ENCODE measurements around the gene SLCO4C1.

Gene SLCO4C1

GRCh38 chr5:102262688-102263087 lies 33.4 kb downstream of the SLCO4C1 start:
- DNase-seq: no peak

- DNase-seq: no peak
These were observed 46.7 kb downstream of the SLCO4C1 start for GRCh38 chr5:102249381-102249780.

DNA sequence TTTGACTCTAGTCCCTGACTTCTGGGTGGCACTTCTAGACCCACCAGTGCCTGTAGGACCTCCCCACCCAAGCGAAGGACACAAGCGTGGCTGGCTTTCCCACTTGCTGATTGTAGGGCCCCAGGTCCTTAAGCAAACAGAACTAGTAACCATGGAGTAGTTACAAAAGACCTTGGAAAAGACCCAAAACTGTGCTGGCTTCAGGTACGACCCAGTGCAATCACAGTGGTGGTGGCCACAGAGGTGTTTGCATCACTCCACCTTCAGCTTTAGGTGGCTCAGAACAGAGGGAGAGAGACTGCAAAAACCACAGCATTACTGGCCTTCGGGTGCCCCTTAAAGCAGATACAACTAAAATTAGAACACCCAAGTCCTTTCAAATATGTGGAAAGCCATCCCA lies 52.9 kb downstream of the SLCO4C1 start:
- DNase-seq: no peak

DNA sequence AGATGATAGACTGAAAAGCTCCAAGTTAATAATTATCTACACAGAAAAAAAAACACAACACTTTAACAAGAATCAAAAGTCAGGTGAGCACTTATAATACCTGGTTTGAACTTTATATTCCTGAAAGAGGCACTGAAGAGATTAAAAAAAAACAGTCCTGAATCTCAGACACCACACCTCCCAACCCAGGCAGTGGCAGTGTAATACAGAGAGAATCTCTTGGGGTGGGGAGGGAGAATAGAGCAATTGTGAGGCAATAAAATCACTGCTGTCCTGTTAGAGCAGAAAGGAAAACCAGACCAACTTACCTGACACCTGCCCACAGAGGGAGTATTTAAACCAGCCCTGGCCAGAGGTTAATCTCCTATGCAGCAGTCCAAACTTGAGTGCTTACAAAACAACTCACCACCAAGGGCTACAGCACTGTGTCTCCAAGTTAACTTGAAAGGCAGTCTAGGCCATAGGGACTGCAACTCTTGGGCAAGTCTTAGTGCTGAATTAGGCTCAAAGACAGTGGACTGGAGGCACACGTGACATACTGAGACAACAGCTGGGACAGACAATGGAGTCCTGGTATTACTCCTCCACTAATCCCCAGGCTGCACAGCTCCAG lies 54.2 kb downstream of the SLCO4C1 start:
- DNase-seq: no peak

DNA sequence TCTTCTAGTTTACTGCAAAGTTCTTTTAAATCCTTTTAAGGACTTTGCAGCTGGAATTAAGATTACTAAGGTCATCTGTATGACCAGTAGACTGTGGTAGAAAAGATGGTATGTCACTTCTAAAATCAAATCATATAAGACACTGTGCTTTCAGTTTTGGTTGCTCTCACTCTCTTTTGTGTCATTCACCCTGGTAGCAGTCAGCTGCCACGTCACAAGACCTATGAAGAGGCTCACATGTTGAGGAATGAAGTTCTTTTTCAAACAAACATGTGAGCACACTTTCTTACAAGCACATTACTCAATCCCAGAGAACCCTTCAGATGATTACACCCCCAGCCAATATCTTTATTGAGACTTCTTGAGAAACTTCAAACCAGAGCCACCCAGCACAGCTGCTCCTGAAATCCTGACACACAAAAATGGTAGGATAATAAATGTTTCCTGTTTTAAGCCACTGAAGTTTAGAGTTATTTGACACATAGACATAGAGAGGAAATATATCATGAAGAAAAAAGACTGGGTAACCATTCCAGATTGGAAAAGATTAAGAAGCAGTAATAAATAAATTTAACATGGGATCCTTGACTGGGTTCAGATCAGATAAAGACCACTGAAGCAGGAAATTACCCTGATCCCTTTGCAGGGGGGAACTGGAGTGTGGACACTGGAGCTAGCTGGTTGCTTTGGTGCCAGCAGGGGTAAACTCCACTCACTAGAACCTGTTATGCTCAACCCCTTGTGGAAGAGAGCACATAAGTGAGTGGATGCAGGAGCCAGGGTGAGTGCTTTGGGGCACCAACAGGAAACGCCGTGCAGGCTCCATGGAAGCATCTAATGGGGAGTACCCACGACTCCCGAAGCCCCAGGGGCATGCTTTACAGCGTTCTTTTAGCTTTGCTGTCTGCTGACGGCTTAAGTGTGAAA lies 64.1 kb downstream of the SLCO4C1 start:
- no peak for DNase-seq

GRCh38 chr5:102229685-102230084 lies 66.4 kb downstream of the SLCO4C1 start:
- no peak for DNase-seq

- no peak for DNase-seq
These were observed 69.8 kb downstream of the SLCO4C1 start for GRCh38 chr5:102226321-102226720.

- no peak for DNase-seq
These were observed 72.3 kb downstream of the SLCO4C1 start for GRCh38 chr5:102223542-102224477.

- no peak for DNase-seq
These were observed 73.3 kb downstream of the SLCO4C1 start for GRCh38 chr5:102222772-102223171.

- DNase-seq: no peak
These were observed 74.1 kb downstream of the SLCO4C1 start for GRCh38 chr5:102221949-102222348.

DNA sequence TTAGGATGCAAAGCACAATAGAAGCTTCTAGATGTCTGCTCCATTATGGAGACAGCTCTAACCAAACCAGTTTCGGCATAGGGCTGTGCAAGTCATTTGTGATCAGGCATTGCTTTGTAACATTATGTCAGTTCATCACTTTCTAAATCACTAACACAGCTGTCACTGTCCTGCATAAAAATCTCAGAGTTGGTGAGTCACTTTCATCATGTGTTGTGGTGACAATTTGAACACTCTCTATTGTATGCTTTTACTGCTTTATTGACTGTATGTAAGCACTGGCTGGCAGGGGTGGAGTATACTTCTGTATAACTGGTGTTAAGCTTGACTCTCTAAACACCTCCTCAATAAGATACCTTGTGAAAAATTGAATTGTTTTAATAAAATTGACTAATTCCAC lies 77.9 kb downstream of the SLCO4C1 start:
- no peak for DNase-seq

GRCh38 chr5:102216678-102217077 lies 79.4 kb downstream of the SLCO4C1 start:
- no peak for DNase-seq

GRCh38 chr5:102211165-102211564 lies 84.9 kb downstream of the SLCO4C1 start:
- no peak for DNase-seq

- no peak for DNase-seq
These were observed 95.2 kb downstream of the SLCO4C1 start for GRCh38 chr5:102200861-102201260.

GRCh38 chr5:102196481-102196880 lies 99.6 kb downstream of the SLCO4C1 start:
- DNase-seq: no peak

Measured in retina (tissue), 1 donor.